Progenitor cell of endocrine pancreas (in vitro differentiated cells): Measurements from ENCODE around the gene PLLP. TPM values are rescaled to one million over a fixed set of nuclear protein-coding genes. Genes with fewer than 3 reads are reported as not detected.

Experiments used
- DNase-seq: peaks from one replicate; pipeline ENCODE4 v3.0.0; 2021; ENCODE audit warnings: low spot score; ENCODE audit not compliant: unreplicated experiment
- H3K27ac Mint-ChIP-seq: 2 replicates; pipeline ENCODE4 v1.8.0; 2021; ENCODE audit warnings: mild to moderate bottlenecking, moderate library complexity, mixed read lengths
- H3K27me3 Mint-ChIP-seq: 2 replicates; pipeline ENCODE4 v1.8.0; 2021; ENCODE audit warnings: mixed read lengths
- H3K36me3 Mint-ChIP-seq: 2 replicates; pipeline ENCODE4 v1.8.0; 2022; ENCODE audit warnings: mixed read lengths; ENCODE audit not compliant: insufficient read depth
- H3K4me1 Mint-ChIP-seq: 2 replicates; pipeline ENCODE4 v1.8.0; 2021; ENCODE audit warnings: low read depth, mixed read lengths
- H3K4me3 Mint-ChIP-seq: 2 replicates; pipeline ENCODE4 v1.8.0; 2021; ENCODE audit warnings: low read depth, mild to moderate bottlenecking, moderate library complexity, mixed read lengths
- H3K9me3 Mint-ChIP-seq: 2 replicates; pipeline ENCODE4 v1.8.0; 2021; ENCODE audit warnings: low read depth, mixed read lengths
- total RNA-seq: library from RNA; stranded (reverse); gene quantifications from 2 replicates; pipeline ENCODE4 v1.2.1, GENCODE V29; 2021
- TF ChIP-seq, protein P1 (sequence below): fragments of 200-600 bp; sonication (generic); IDR thresholded peaks from one replicate; pipeline ENCODE4 v1.5.0; 2021; ENCODE audit warnings: antibody characterized with exemption, mild to moderate bottlenecking; ENCODE audit not compliant: unreplicated experiment

PLLP gene
- total RNA-seq, 1 donor from 2014 or later: 2.9 TPM

DNA sequence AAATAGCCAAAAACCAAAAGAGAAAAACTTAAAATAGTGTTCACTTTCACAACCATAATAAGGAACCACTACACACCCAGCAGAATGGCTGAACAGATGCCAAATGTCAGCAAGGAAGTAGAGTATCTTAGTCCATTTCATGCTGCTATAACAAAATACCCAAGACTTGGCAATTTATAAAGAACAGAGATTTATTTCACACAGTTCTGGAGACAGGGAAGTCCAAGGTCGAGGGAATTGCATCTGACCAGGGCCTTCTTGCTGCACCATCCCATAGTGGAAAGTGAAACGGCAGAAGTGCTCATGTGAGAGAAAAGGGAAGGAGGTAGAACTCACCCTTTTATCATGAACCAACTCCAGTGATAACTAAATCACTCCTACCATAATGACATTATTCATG, 40.3 kb upstream of the PLLP start:
- H3K9me3 Mint-ChIP-seq: peaks cover 3% of the 10 kb centered on the region
- no peak for DNase-seq
- H3K27me3 Mint-ChIP-seq: no peaks in the 10 kb centered on the region
- no peaks in the 10 kb centered on the region for H3K36me3 Mint-ChIP-seq
- TF ChIP-seq, protein P1, sequence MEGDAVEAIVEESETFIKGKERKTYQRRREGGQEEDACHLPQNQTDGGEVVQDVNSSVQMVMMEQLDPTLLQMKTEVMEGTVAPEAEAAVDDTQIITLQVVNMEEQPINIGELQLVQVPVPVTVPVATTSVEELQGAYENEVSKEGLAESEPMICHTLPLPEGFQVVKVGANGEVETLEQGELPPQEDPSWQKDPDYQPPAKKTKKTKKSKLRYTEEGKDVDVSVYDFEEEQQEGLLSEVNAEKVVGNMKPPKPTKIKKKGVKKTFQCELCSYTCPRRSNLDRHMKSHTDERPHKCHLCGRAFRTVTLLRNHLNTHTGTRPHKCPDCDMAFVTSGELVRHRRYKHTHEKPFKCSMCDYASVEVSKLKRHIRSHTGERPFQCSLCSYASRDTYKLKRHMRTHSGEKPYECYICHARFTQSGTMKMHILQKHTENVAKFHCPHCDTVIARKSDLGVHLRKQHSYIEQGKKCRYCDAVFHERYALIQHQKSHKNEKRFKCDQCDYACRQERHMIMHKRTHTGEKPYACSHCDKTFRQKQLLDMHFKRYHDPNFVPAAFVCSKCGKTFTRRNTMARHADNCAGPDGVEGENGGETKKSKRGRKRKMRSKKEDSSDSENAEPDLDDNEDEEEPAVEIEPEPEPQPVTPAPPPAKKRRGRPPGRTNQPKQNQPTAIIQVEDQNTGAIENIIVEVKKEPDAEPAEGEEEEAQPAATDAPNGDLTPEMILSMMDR: no peak
- H3K4me1 Mint-ChIP-seq: no peaks in the 10 kb centered on the region
- no peak overlapping the region for H3K27ac Mint-ChIP-seq
- no peak overlapping the region for H3K4me3 Mint-ChIP-seq

DNA sequence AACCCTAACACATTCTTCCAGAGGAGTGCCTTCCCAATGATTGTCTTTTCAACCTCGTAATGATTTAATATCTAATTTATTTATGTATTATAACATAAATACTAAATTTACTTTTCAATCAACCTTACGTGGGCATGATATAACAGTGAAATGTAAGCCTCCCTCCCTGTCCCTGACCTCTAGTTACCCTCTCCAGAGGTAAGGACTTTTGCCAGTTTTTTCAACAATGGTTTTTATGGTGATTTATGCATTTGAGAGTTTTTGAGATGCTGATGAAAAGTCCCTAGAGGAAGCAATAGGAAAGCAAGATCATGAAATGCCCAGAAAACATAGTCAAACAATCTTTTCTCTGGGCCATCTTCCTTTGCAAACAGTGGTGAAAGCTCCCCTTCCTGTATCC, 35.2 kb upstream of the PLLP start:
- Mint-ChIP-seq H3K4me1 (no peaks in the 10 kb centered on the region), H3K36me3 (no peaks in the 10 kb centered on the region), H3K4me3 (no peak overlapping the region), H3K9me3 (no peaks in the 10 kb centered on the region), H3K27ac (no peak overlapping the region), H3K27me3 (no peaks in the 10 kb centered on the region)
- TF ChIP-seq, protein P1: no peak
- no peak for DNase-seq

GRCh38 chr16:57318240-57318970, 33.9 kb upstream of the PLLP start:
- Mint-ChIP-seq H3K27ac (no peak overlapping the region), H3K4me3 (no peak overlapping the region), H3K27me3 (peaks cover 3% of the 10 kb centered on the region), H3K4me1 (no peaks in the 10 kb centered on the region), H3K36me3 (no peaks in the 10 kb centered on the region), H3K9me3 (no peaks in the 10 kb centered on the region)
- no peak for DNase-seq
- TF ChIP-seq, protein P1: no peak

GRCh38 chr16:57316390-57317017, 32.0 kb upstream of the PLLP start:
- no peaks in the 10 kb centered on the region for H3K4me1 Mint-ChIP-seq
- H3K36me3 Mint-ChIP-seq: no peaks in the 10 kb centered on the region
- no peaks in the 10 kb centered on the region for H3K9me3 Mint-ChIP-seq
- H3K27ac Mint-ChIP-seq: no peak overlapping the region
- TF ChIP-seq, protein P1: no peak
- H3K4me3 Mint-ChIP-seq: no peak overlapping the region
- DNase-seq: no peak
- peaks cover 12% of the 10 kb centered on the region for H3K27me3 Mint-ChIP-seq

DNA sequence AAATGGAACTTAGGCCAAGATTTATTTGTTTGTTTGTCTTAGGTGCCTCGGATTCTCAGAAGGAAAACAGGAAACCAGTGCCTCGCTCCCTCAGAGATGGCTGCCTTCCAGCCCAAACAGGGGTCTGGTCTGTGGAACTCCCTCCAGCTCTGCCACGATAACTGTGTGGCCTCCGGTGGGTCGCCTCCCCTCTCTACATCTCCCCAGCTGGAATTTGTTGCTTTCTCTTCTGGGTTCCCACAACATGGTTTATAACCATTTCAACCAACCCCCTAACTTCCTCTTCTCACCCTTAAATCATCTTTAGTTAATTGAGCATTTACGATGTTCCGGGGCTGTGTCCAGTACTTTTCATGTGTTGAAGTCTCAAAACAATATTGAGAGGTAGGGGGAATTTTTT, 30.9 kb upstream of the PLLP start:
- Mint-ChIP-seq H3K9me3 (no peaks in the 10 kb centered on the region), H3K27me3 (peaks cover 12% of the 10 kb centered on the region), H3K27ac (no peak overlapping the region), H3K36me3 (no peaks in the 10 kb centered on the region), H3K4me3 (no peak overlapping the region), H3K4me1 (no peaks in the 10 kb centered on the region)
- no peak for DNase-seq
- TF ChIP-seq, protein P1: no peak
